Stimulated activated CD8-positive, alpha-beta memory T cell treated with anti-CD3 and anti-CD28 coated beads, Interleukin-12 subunit alpha, Interleukin-12 subunit beta, amount 100 ng/mL, for 24 hours (primary cell): ENCODE results near the gene ZNF189.

Source experiments
- DNase-seq: peaks from one replicate; pipeline ENCODE4 v3.0.0-alpha.2; 2020; ENCODE audit errors: extremely low read depth

ZNF189 gene

DNA sequence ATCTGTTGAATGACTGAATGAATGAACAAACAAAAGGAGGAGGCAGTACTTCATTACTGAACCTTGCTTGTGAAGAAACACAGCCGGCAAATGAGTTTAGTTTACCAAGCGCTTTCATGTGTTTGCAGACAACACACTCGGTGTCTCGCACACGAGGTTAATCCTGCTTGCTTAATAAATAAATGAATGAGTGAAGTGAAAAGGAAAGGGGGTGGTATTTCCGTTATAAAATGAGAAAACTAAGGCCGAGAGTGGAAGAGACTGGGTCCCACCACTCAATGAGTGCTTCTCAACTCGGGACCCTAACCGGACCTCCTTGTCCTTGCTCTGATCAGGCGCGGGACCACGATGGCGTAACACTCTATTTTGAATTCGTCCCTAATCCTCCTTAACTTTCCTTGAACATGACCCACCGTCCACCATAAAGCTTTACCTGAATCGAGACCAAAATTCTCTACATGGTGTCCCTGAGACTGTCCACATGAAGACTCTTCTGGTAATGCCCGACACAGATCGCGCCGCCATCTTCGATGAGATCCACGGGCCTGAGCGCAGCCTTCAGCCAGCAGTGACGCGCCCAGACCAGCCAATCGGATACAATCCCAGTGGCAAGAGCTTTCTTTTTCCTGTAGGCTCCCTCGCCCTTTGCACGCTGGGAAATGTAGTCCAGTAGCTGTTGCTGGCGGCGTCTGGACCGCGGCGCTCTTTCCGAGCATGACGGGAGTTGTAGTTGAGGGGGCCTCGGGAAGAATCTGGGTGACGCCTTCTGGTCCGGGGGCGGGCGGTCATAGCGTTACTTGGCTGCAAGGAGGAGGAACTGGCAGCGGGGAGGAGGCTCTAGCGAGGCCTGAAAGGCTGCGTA, at the start of gene ZNF189, which contains the start of gene MRPL50:
Gene ZNF189 (plus strand): TSS at position 784 of the 862 bp plus-strand sequence. CDS start 306 bp downstream, outside the sequence.
Gene MRPL50 (minus strand): TSS at position 551 of the 862 bp plus-strand sequence. CDS start 26 bp downstream, at position 525.
- DNase-seq, result peak; percentile 93

DNA sequence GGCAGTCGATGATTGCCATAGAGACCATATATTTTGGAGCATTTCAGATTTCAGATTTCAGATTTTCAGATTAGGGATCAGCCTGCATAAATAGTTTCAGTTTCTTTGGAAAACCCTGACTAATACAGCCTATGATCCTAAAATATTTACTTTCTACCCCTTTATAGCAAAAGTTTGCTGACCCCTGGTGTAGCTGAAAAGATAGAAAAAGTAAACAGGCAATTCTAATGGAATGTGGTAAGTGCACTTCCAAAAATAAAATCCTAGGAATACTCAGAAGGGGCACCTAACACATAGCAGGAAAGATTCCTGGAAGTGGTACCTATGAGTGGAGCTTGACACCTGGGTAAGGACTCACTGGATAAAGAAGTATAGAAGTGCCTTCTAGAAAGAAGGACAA, 48.4 kb upstream of the ZNF189 start:
- no peak for DNase-seq

GRCh38 chr9:101352892-101353463, 45.7 kb upstream of the ZNF189 start:
- no peak for DNase-seq

DNA sequence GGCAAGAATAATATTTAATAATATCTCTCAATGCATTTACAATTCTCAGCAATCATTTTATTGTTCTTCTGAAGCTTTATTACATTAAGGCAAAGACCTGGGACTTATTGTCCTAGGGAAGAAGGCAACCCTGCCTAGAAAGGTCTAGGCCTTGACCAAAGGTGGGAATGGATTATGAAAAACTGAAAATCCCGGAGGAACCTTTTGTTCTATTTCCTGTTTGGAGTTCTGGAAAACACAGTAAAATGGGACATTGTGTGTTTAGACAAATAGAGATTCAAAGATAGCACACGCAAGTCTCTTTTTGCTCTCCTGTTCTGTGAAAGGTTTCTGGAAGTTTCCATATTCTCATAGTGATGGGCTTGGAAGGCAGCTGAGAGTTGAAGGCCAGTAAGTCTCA, 45.0 kb upstream of the ZNF189 start:
- no peak for DNase-seq

DNA sequence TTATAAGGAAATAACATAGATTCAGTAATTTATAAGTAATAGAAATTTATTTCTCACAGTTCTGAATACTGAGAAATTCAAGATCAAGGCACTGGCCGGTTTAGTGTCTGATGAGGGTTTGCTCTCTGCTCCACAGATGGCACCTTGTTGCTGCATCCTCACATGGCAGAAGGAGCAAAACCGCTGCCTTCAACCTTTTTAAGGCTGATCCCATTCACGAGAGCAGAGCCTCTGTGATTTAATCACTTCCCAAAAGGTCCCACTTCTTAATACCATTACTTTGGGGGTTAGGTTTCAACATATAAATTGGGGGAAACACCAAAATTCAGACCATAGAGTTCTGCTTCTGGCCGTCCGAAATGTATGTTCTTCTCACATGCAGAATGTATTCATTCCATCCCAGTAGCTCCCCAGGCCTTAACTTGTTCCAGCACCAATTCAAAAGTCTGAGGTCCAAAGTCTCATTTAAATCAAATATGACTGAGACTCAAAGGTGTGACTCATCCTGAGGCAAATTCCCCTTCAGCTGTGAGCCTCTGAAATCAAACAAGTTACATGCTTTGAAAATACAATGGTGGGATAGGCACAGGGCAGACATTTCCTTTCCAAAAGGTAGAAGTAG, 44.4 kb upstream of the ZNF189 start:
- no peak for DNase-seq

DNA sequence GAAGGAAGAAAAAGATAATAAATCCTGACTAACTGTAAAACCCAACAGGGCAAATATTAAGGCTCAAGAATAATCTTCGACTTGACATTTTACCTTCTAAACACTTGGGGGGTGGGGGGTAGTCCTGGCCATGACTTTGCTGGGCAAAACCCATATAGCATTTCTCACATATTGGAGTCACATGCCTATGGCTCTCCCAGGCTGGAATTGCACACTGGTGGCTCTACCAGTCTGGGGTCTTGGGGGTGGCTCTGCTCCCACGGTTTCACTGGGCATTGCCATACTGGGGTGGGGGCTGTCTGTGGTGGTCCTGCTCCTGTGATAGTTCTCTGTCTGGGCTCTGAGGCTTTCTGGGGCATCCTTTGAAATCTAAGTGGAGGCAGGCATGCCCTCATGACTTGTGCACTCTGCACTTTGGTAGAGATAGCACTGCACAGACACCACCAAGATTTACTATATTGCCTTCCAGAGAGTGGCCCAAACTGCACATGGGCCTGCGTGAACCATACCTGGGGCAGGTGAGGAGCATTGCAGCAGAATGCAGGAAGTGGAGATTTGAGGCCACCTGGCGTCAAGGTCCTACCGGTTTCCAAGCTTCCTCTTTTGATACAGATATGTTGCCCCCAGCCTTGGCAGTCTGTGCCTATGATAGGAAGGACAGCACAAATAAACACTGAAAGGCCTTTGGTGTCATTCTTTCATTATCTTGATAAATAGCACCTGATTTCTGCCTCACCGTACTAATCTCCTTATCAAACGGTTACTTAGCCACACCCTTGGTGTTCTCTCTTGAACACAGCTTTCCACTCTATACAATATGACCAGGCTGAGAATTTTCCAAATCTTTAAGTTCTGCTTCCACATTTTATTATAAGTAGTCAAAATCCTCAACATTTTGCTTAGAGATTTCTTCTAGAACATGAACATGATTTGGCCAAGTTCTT, 43.6 kb upstream of the ZNF189 start:
- no peak for DNase-seq

DNA sequence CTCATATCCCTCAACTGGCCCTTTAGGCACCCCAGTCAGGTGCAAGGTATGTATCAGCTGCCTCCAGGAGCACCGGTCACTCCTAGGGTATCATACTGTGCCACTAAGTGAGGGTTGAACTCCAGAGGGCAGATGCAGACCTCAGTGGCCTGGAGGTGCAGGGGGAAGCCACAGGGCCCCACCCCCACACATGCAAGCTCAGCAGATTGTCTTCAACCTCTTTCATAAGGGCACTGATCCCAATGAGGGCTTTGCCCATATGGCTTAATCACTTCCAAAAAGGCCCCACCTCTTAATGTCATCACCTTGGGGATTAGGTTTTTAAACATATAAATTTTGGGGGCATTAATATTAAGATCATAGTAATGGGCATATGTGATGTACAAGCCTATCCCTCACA, 42.0 kb upstream of the ZNF189 start:
- DNase-seq, result no peak

DNA sequence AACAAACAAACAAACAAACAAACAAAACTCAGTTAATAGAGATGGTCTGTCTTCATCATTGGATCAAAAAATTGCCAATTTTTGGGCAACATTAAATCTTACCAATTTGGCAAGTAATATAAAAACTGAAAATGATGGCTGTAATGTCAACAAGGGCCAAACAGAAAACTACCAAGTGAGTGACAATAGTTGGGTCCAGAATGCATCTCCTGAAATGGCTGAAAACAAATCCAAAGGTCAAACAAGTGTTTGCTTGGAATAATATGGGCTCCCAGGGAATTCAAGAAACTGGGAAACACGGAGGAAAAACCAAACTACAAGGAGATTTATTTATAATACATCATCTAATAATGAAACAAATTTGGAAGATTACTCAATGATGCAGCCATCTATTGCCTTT, 39.0 kb upstream of the ZNF189 start:
- no peak for DNase-seq

DNA sequence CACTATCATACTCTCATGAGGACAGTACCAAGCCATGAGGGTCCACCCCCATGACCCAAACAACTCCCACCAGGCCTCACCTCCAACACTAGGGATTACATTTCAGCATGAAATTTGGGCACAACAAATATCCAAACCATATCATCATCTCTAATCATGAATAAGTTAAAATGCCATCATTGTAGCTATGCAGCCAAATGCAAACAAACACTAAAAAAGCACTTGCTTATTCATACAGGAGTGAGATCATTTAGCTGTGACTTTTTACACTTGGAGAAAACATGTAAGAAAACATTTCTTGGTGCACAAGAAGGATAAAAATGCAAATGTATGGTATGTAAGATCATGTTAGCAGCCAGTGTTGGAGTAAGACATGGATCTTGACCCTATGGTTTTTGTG, 38.0 kb upstream of the ZNF189 start:
- DNase-seq, result no peak

DNA sequence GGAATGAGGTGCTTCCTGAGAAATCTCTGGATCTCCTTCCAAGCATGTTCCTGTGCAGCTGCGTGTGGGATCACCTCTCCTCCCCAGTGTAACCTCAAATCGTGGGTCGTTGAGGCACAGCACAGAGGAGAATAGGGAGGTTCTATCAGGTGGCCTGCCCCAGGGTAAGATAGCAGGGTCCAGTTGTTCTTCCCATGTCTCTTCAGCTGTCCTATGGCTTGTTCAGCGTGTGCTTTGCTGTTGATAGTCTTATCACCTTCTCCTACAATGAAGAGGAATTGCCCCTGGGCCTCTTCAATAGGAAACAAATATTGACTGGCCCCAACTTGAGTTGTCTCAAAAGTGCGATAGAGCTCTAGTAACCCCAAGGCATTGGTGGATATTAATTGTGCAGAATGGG, 36.2 kb upstream of the ZNF189 start:
- no peak for DNase-seq

DNA sequence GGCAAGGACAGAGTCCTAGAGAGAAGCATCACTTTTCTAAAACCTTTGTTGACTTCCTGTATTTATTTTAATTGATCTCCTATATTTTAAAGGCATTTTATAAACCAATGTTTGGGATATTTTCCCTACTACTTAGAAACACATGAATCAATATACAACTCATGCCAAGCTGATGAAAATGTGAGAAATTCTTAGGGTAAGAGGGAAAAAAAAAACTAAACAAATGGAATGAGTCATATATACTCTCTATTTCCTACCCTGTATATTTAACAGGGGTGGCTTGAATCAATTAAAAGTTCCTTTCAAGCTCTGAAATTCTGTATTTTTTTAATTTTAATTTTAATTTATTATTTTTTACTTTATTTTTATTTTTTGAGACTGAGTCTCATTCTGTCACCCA, 33.5 kb upstream of the ZNF189 start:
- DNase-seq, result no peak

DNA sequence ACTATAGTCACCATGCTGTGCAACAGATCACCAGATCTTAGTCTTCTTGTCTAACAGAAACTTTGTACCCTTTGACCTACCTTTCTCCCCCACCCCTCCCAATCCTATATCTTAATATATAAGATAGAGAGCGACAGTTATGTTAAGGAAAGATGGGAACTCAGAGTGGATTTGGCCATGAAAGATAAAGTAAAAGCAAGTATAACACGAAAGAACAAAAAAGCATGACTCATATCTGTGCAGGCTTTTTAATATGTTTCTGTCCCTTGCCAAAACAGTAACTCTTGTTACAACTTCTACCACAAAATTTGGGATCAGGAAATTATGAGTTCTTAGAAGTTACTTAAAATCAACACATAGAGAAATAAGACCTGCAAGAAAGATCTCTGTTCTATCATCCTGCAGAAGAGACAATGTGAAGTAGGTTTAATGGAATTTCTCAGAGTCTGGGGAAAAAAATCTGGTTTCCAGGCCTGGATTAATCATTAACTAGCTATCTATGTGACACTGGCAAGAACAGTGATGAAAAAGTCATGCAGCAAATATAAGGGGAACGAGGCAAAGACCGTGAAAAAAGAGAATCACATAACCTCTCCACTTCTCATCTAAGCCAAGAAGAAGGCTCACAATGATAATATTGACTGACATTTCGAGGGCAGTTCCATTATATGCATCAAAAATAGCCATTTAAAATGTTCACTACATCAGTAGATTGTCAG, 32.5 kb upstream of the ZNF189 start:
- DNase-seq, result no peak

GRCh38 chr9:101367323-101367722, 31.3 kb upstream of the ZNF189 start:
- DNase-seq, result no peak

- DNase-seq, result no peak
Observed at GRCh38 chr9:101369286-101369685, 29.4 kb upstream of the ZNF189 start.

DNA sequence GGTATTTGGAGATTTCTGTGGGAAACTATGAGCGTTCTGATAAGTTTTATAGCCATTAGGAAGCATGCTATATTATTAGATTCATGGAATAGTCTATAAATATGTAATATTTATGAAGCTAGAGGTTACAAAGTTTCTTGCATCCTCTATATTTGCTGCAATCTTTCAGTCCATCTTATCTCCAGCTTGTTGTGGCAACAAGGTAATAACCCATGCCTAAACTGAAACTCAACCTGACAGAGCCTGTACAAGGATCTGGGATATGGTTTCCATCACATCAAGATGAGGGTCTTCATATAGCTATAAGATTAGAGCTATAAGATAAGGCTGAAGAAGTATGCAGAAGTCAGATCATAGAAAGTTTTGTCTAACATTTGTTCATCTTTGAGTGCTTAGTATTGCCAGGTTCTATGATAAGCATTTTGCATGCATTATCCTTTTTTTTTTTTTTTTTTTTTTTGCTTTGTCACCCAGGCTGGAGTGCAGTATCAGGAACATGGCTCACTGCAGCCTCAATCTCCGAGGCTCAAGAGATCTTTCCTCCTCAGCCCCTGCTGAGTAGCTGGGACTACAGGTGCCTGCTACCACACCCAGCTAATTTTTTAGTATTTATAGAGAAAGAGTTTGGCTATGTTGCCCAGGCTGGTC, 28.6 kb upstream of the ZNF189 start:
- no peak for DNase-seq

- no peak for DNase-seq
Observed at GRCh38 chr9:101371813-101372212, 26.8 kb upstream of the ZNF189 start.

DNA sequence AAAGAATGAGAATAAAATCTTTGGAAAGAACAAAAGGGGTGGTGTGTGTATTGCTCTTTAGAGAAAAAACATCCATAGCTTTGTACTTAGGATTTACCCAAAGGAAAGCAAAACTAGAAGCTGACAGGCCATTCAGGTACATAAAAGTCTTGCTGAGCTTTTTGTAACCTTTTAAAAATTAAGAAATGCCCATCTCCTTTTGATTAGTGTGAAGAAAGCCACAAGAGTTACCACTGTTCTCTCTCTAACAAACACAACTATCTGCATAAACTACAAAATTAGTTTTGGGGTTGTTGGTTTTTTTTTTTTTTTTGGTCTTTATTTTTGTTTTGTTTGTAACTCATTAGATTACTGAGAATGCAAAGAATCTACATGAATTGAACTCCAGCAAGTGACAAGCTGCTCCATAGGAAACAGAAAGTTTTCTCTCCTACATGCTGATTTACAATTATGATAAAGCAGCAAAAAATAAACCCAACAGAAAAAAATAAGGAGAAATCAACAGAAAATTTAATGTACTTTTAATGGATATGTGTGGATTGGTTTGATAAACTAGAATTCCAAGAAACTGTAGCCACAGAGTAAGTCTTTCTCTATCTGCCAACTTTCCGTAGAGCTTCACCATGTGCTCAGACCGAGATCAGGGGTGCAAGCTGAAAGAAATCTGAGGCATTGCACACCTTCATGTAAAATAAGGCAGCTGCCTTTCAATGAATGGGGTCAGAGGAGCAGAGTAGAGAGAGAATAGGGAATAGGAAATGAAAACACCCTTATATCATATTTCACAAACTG, 26.1 kb upstream of the ZNF189 start:
- no peak for DNase-seq

DNA sequence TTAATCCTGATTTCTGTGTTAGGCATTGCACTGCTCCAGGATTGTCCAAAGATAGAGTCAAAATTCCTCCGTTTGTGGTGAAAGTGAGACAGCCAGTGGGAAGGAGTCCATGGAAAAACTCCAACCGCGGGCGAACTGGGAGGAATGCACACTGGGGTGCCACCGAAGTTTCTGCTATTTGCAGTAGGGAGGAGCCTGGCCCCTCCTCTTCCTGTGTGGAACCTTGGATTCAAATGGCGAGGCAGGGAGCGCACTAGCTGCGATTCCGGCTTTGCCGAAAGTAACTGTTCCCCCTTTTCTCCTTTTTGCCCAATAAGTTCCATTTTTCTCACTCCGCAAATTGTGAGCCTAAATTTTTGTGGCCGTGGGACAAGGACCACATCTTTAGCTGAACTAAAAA, 23.1 kb upstream of the ZNF189 start:
- no peak for DNase-seq

DNA sequence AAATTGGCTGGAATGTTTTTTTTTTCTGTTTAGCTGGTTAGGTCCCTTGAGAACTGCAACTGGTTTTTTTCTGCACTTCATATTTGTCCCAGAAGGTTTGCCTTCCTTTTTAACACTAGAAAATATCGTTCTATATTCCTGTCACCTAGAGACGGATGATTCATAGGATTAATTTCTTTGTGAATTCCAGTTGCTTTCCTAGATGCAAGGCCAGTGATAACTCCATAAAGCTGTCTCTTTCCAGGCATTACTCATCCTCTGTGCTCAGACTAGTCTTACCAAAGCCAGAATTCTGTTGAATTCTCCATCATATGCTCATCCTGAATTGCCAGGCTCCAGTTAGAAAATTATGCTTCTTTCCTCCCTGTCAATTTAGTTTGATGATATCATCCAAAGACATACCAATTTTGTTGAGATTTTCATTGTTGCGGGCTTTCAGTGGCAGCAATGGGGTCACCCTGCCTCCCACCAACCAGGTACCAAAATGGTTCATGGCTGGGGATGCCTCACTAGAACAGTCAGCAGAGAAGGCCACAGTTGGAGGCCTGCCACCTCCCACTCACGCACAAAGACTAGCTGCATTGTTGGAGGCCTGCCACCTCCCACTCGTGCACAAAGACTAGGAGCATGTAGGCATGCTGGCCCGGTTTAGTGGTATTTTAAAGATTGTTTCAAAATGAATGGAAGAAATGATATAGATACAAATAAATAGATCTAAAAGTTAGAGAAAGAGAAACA, 22.4 kb upstream of the ZNF189 start:
- DNase-seq, result no peak
